B cell (primary cell): ENCODE results near the gene NRN1. TPM values are rescaled to one million over a fixed set of nuclear protein-coding genes. Genes with fewer than 3 reads are reported as not detected.

Experiments
- ATAC-seq: fragments of 200-7000 bp; cut with Tn5 transposase; one replicate; pipeline ENCODE4 v1.10.0; 2021; ENCODE audit warnings: low read depth, mild to moderate bottlenecking, moderate number of reproducible peaks, moderate library complexity
- CTCF ChIA-PET: fragments of 350-600 bp; sonication (Branson Sonifier 250); formaldehyde crosslinking; loops from one replicate; lab custom pipeline; 2021; ENCODE audit warnings: antibody characterized with exemption, inconsistent platforms; lab: Charles Lee
- POLR2A ChIA-PET: fragments of 350-600 bp; sonication (Branson Sonifier 250); formaldehyde crosslinking; loops from one replicate; lab custom pipeline; 2021; ENCODE audit warnings: antibody characterized with exemption; lab: Charles Lee
- DNase-seq: peaks from one replicate; pipeline ENCODE4 v3.0.0; 2013
- H2AFZ ChIP-seq: 2 replicates; pipeline ENCODE4 v1.6.1; 2012; ENCODE audit warnings: mild to moderate bottlenecking, low read depth, low read length; ENCODE audit not compliant: insufficient read depth, poor library complexity, severe bottlenecking
- H3K27ac ChIP-seq, 2 donors: 1 replicate in 1 of 2; 2 replicates in 1 of 2; pipeline ENCODE4 v1.5.1; 2012 to 2013; ENCODE audit warnings: low read length in 2 of 2, mild to moderate bottlenecking in 2 of 2, moderate library complexity in 1 of 2
- H3K27me3 ChIP-seq, 4 experiments: fragments of 200-600 bp in 1 of 4; sonication (generic) in 1 of 4; replicated peaks in 1 of 4; 1 replicate in 2 of 4; 2 replicates in 2 of 4; pipeline versions ENCODE4 v1.6.1 to v1.7.0; 2013 to 2016; ENCODE audit warnings: low read length in 3 of 4, mild to moderate bottlenecking in 2 of 4, mixed read lengths in 1 of 4, moderate library complexity in 1 of 4; ENCODE audit not compliant: insufficient read depth in 4 of 4, control insufficient read depth in 3 of 4; ENCODE audit errors: control extremely low read depth in 1 of 4
- H3K36me3 ChIP-seq, 2 experiments: replicated peaks in 1 of 2; 1 replicate in 1 of 2; 2 replicates in 1 of 2; pipeline versions ENCODE4 v1.6.1 to v1.7.1; 2013; ENCODE audit warnings: low read length in 1 of 2; ENCODE audit not compliant: insufficient read depth in 2 of 2, control insufficient read depth in 1 of 2; ENCODE audit errors: control extremely low read depth in 1 of 2, extremely low read depth in 1 of 2
- H3K4me1 ChIP-seq, 2 donors: fragments of 200-600 bp in 1 of 2; sonication (generic) in 1 of 2; 1 replicate in 1 of 2; 2 replicates in 1 of 2; pipeline versions ENCODE4 v1.5.1 to v1.6.1; 2013 to 2017; ENCODE audit warnings: low read length in 2 of 2; ENCODE audit not compliant: control insufficient read depth in 2 of 2, insufficient read depth in 2 of 2
- H3K4me2 ChIP-seq: replicated peaks from 2 replicates; pipeline ENCODE3; 2012; ENCODE audit warnings: mild to moderate bottlenecking, low read depth, low read length; ENCODE audit not compliant: poor library complexity, severe bottlenecking
- H3K4me3 ChIP-seq, 5 experiments: fragments of 200-600 bp in 1 of 5; sonication (generic) in 1 of 5; 1 replicate in 3 of 5; 2 replicates in 2 of 5; pipeline versions ENCODE4 v1.5.1 to v1.7.0; 2011 to 2016; ENCODE audit warnings: low read length in 4 of 5, mild to moderate bottlenecking in 4 of 5, low read depth in 2 of 5, control low read depth in 1 of 5, moderate library complexity in 1 of 5; ENCODE audit not compliant: insufficient read depth in 1 of 5; ENCODE audit errors: control extremely low read depth in 1 of 5, extremely low read depth in 1 of 5
- H3K79me2 ChIP-seq: fragments of 200-600 bp; sonication (generic); one replicate; pipeline ENCODE4 v1.6.0; 2016; ENCODE audit warnings: low read length; ENCODE audit not compliant: control insufficient read depth, insufficient read depth
- H3K9ac ChIP-seq: fragments of 200-600 bp; sonication (generic); 2 replicates; pipeline ENCODE4 v1.6.1; 2017; ENCODE audit warnings: mild to moderate bottlenecking, low read length, moderate library complexity
- H3K9me3 ChIP-seq, 3 donors: one replicate each; pipeline versions ENCODE4 v1.6.1 to v1.7.1; 2013; ENCODE audit warnings: low read length in 2 of 3; ENCODE audit not compliant: control insufficient read depth in 2 of 3, insufficient read depth in 1 of 3; ENCODE audit errors: control extremely low read depth in 1 of 3
- H4K20me1 ChIP-seq: 2 replicates; pipeline ENCODE4 v1.6.0; 2012; ENCODE audit warnings: mild to moderate bottlenecking, low read length; ENCODE audit not compliant: insufficient read depth, control insufficient read depth, poor library complexity, severe bottlenecking
- H3K27ac Mint-ChIP-seq: one replicate; pipeline ENCODE4 v1.8.0; 2021; ENCODE audit warnings: mixed read lengths
- H3K27me3 Mint-ChIP-seq: one replicate; pipeline ENCODE4 v1.8.0; 2021; ENCODE audit warnings: mixed read lengths
- H3K4me1 Mint-ChIP-seq: one replicate; pipeline ENCODE4 v1.8.0; 2021; ENCODE audit warnings: mixed read lengths
- H3K4me3 Mint-ChIP-seq: one replicate; pipeline ENCODE4 v1.8.0; 2021; ENCODE audit warnings: mixed read lengths
- H3K9me3 Mint-ChIP-seq: one replicate; pipeline ENCODE4 v1.8.0; 2022; ENCODE audit warnings: mixed read lengths; ENCODE audit not compliant: insufficient read depth
- EZH2 ChIP-seq: IDR thresholded peaks from 2 replicates; pipeline ENCODE4 v1.6.1; 2012; ENCODE audit warnings: borderline replicate concordance, low read depth, mild to moderate bottlenecking, moderate library complexity, low read length; ENCODE audit not compliant: insufficient read depth, poor library complexity, severe bottlenecking
- WGBS: methylation state at CpG from one replicate; pipeline ENCODE4 v1.1.5; 2013; ENCODE audit warnings: missing lambda C conversion rate; ENCODE audit not compliant: insufficient coverage; 5-methylcytosine and 5-hydroxymethylcytosine counted together
- intact Hi-C: fragments of 100-400 bp; cut with micrococcal nuclease; formaldehyde crosslinking; loops from one replicate; pipeline ENCODE4 v1.10.0; 2022
- polyA plus RNA-seq: library from polyadenylated mRNA; depleted of rRNA; stranded (reverse); fragments of >200 nt; gene quantifications from 2 replicates; pipeline ENCODE4 v1.2.3, GENCODE V29; 2012
- total RNA-seq, 2 donors: library from RNA; stranded (reverse); fragments of 120-200 nt in 1 of 2; gene quantifications; 1 replicate in 1 of 2; 2 replicates in 1 of 2; pipeline versions ENCODE4 v1.2.3 to v1.2.4, GENCODE V29; 2013 to 2022
- TF ChIP-seq, protein P1 (sequence below): fragments of 200-600 bp; IDR thresholded peaks from one replicate; pipeline ENCODE4 v1.8.0; 2022; ENCODE audit warnings: antibody characterized with exemption, mild to moderate bottlenecking

NRN1 gene
- total and polyA plus RNA-seq, 2 donors (not counting 1 experiment from before 2014, with no cell fraction given) = 0.51 TPM; not detected in 1

DNA sequence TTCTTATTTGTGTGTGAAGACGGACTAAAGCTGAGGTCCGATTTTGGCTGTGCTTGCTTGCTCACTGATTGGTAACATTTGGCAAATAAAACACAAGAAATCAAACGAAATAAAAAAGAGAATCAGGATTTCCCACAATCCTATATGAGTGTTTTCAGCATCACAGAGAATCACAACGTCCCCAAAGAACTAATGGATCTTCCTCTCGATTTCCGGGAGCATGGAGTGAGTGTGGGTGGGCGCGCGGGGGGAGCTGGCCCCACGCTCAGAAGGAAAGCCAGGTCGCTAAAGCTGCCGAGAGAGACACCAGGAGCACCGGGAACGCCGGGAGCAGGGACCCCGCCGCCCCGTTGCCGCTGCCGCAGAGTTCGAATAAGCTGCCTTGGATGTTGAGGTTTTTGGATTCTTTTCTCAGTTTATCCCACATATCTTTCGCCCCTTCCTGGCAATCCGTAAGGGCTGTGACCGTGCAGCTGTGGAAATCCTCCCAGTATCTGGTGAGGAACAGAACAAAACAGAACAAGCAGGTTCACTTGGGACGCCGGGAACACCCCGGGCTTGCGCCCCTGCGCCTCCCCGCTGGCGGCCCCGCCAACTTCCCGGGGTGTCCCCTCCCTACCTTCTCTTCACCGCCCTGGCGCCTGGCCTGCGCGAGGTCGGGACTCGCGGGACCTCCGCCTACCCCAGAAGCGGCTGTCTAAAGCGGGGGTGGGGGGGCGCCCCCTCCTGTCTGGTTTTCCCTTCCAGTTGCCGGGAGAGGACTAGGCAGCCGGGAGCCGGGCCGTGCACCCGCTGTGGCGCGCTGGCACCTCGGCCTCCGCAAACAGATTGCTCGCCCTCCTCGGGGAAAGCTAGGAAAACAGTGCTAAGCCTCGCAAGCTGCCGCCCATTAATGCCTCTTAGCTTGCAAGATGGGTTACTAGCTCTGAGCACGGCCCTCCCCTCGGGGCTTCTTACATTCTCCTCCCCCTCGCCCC lies 7.7 kb downstream of the NRN1 start:
- peak overlapping the region in 1 of 5 experiments; percentile 17 for H3K4me3 ChIP-seq
- WGBS = 8% methylated on average over 50 of the region's 60 CpGs
- H3K9me3 Mint-ChIP-seq = peaks cover 13% of the 10 kb centered on the region
- peak overlapping the region; percentile 55 for H3K4me3 Mint-ChIP-seq
- peak overlapping the region; percentile 33 for H3K4me2 ChIP-seq
- CTCF ChIA-PET = interaction anchor here (0.6 to 1.7 kb wide), 4 partner anchors 9 to 1700 kb away, joined by 3 to 5 read pairs (median 3); no protein-coding TSS in a partner anchor
- DNase-seq (peak; percentile 55), ATAC-seq (no peak)
- H2AFZ ChIP-seq = no peak overlapping the region
- intact Hi-C loops = loop anchor here (5.0 kb wide), 1 partner anchor 1222 kb away; the partner anchor contains the start of gene CDYL
- no peak for TF ChIP-seq EZH2
- TF ChIP-seq, protein P1, sequence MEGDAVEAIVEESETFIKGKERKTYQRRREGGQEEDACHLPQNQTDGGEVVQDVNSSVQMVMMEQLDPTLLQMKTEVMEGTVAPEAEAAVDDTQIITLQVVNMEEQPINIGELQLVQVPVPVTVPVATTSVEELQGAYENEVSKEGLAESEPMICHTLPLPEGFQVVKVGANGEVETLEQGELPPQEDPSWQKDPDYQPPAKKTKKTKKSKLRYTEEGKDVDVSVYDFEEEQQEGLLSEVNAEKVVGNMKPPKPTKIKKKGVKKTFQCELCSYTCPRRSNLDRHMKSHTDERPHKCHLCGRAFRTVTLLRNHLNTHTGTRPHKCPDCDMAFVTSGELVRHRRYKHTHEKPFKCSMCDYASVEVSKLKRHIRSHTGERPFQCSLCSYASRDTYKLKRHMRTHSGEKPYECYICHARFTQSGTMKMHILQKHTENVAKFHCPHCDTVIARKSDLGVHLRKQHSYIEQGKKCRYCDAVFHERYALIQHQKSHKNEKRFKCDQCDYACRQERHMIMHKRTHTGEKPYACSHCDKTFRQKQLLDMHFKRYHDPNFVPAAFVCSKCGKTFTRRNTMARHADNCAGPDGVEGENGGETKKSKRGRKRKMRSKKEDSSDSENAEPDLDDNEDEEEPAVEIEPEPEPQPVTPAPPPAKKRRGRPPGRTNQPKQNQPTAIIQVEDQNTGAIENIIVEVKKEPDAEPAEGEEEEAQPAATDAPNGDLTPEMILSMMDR = no peak
- no peaks in the 10 kb centered on the region for H3K36me3 ChIP-seq
- H3K9ac ChIP-seq = no peak overlapping the region
- peak overlapping the region; percentile 53 for H3K27ac Mint-ChIP-seq
- peaks cover 60% of the 10 kb centered on the region for H3K4me1 Mint-ChIP-seq
- peaks cover 78 to 86% of the 10 kb centered on the region in 2 donors for H3K4me1 ChIP-seq
- peaks cover 0 to 100% (median 93%) of the 10 kb centered on the region in 4 experiments for H3K27me3 ChIP-seq
- peaks cover 16% of the 10 kb centered on the region for H4K20me1 ChIP-seq
- peaks cover 74% of the 10 kb centered on the region for H3K27me3 Mint-ChIP-seq
- no peaks in the 10 kb centered on the region for H3K79me2 ChIP-seq
- POLR2A ChIA-PET = no interaction called here
- H3K9me3 ChIP-seq = peaks cover under 1 to 84% (median 47%) of the 10 kb centered on the region in 3 donors
- H3K27ac ChIP-seq = no peak overlapping the region
